Measurements from ENCODE around the gene TRIL.

The TRIL gene

DNA sequence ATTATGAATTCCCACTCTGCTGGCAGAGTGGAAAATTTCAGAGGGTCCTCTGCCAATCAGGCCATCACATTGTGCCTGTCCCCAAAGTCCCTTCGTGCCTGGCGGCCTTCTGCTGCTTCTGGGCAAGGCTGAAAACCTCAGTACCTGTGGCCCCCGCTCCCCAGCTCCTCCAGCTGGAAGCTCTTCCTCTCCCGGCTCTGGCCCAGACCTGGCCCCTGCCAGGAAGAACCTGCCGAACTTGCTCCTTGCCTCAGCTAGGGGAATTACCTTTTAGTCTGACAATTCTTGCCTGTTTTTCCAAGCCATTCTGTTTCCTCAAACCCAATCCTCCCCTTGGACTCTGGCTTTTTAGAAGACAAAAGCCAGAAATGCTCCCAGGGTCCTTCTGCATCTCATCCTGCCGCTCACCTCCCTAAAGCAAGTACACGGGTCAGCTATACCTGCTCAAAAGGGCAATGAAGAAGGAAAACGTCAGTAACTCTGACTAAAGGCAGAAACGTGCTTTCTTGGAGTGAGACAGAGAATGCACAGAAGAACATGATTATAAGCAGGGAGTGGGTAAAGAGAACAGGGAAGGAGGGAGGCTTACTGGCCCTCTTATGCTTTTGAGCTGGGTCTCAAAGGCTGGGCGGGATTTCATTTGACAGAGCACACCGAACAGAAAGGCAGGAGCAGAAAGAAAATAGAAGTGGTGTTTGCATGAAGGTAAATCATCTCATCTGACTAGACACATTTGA, 28.1 kb upstream of the TRIL start:
- H3K27ac ChIP-seq = peak overlapping the region in 19 of 21 experiments; percentile 1 to 82 (median 58)
- peak overlapping the region in 1 of 7 experiments; percentile 0 for H3K4me3 ChIP-seq

DNA sequence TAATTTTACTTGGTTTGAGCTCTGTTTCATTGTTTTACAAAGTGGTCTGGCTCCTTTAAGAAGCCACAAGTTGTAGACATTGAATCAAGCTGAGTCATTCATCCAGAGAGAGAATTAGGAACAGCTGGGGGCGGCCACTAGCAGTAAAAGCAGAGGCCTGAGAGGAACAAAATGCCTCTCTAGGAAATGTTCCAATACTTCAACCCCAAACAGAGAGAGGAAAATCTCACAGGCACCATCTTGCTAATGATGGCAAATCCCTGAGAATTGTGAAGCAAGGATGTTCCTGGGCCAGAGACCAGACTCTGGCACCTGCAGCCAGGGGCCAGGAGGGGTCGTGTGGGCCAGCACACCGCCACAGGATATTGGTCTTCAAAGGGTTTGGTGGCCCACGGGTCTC, 26.5 kb upstream of the TRIL start:
- H3K4me3 ChIP-seq = no peak overlapping the region
- H3K27ac ChIP-seq = peak overlapping the region in 17 of 21 experiments; percentile 24 to 79 (median 58)

DNA sequence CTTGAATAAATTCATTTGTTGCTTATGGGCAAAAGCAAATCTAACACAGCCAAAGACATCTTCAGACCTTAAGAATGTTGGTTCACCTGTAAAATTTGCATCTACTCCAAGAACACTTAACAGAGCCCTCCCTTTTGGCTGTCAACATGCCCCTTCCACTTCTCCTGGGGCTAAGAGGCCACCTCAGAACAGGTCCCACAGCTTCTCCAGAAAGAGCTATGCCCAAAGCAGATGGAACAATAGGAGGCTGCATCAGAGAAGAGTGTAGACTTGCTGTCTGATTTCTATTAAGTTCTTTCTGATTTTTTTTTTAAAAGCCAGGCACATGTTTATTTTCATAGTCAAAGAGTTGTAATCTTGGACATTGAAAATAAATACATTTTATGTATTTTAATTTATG, 26.1 kb upstream of the TRIL start:
- H3K4me3 ChIP-seq = no peak overlapping the region
- H3K27ac ChIP-seq = peak overlapping the region in 10 of 21 experiments; percentile 4 to 74 (median 54)

DNA sequence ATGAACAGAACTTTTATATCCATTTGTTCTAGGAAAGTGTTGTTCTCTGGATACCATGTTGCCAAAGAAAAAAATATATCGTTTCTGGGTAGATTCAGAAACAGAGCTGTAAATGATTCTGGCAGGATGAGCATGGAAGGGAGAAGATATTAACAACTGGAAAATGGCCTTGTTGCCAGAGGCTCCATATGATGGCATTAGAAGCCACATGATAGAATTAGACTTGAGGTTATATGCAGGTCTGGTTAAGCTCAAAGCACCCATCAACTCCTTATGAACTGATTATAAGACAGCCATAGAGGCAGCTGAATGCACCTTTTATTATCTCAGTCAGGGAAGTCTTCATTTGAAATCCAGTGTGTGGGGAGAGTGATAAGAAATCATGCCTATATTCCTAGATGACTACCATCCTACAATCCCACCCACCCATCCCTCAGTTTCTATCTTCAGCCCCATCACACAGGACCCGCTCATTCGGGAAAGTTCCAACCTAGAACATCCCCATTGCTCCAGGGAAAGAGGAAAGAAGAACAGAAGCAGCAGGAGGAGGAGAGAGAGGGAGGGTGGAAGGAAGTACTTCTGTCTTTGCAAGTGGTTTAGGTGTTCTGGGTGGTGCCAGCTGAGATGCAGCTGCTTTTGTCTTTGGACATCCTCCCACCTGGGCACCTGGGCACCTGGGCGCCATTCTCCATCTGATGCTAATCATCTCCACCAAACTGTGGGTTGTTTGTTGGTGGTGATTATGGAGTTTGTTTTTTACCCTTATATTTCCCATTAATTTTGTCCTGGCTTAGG, 25.5 kb upstream of the TRIL start:
- H3K27ac ChIP-seq = peak overlapping the region in 6 of 21 experiments; percentile 4 to 74 (median 54)
- H3K4me3 ChIP-seq = no peak overlapping the region

DNA sequence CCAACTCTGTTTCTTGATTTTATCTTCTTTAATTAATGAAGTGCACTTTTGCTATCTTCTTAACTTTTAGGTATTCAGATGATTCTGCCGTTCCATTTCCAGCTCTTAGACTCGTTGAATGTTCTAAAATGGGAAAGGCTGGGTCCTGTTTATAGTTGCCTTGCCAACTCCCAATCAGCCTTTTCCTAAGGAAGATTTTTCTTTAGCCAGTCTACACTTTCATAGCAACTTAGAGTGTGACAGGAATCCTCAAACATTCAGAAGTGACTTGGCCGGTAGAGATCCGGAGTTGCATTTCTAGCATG, 23.0 kb upstream of the TRIL start:
- Histone ChIP-seq H3K27ac (no peak overlapping the region), H3K4me3 (no peak overlapping the region)

DNA sequence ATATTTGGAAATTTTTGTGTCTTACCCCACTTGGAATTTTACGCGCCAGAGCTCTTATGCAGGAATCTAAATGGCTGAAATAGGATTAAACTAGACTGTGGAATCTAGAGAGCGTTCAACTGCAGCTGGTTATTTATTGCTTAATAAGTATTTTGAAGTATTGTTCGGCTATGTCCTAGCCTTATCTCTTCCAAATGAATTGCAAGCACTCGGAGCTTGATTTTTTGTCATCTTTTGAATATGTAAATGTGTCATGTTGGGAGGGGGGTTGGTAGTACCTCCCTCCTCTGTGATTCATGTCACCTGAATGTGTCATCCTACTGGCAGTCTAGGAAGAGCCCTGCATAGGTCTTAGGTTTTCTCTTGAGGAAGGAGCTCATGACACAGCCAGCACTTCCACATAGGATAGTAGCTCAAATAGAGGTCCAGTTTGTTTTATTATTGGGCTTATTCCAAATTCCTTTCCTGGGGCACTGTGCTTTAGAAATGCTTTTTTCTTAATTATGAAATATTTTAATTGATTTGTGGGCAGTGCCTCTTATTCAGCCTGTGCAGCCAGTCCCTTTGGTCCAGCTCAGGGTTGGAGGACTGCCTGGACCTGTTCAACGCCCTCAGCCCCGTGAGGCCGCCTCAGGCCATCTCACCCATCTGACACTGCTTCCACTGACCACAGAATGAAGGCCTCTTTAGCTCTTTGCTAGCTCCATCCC, 22.5 kb upstream of the TRIL start:
- Histone ChIP-seq H3K4me3 (no peak overlapping the region), H3K27ac (no peak overlapping the region)

DNA sequence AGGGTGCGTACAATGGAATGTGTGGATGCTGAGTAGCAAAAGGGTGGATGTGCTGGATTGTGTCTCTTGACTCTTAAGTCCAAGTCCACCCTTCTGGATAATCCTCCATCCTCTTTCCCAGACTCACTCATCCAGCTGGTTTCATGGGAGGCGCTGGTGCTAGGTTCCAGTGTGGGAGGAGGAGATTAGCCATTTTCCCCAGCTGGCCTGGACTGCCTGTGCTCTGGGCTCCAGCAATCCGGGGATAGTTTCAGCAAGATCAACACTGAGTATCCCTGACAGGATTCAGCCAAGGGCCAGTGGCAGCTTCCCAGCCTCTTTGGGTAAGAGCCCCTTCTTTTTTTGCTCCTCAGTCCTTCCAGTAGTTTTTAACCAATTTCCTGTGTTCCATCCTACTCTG, 21.6 kb upstream of the TRIL start:
- Histone ChIP-seq H3K27ac (no peak overlapping the region), H3K4me3 (no peak overlapping the region)

DNA sequence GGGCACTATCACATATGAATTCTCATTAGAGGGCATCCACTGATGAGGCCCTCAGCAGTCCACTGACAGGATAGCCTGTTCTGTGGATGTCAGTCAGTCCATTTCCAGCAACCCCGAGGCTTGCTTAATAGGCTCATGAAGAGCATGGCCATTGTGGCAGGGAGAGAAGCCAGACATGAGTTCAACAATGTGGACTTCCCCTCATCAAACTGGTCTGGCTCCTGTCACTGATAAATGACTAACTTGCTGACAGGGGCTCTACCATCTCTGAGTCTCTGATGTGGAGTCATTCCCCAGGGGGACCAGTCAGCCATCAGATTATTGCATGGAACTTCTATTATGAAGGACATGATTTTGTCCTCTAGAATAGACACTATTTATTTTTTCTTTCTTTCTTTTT, 19.8 kb upstream of the TRIL start:
- Histone ChIP-seq H3K4me3 (no peak overlapping the region), H3K27ac (no peak overlapping the region)

DNA sequence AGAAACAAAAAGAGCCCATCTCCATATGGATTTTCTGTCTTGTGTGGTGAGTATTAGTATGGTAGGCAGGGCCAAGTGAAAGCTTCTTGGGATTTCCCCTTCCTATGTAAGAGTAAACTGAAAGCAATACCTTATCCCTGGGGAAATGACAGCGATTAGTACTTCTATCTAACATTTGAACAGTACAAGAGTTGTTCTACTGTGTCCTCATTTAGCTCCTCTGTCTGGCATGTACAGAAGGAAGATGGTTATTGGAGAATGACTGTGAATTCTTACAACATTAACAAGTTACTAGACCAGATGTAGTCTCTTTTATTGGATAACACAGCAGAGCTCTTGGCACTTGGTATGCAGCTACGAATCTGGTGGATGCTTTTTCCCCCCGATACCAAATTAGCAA, 17.9 kb upstream of the TRIL start:
- no peak overlapping the region for H3K4me3 ChIP-seq
- no peak overlapping the region for H3K27ac ChIP-seq

DNA sequence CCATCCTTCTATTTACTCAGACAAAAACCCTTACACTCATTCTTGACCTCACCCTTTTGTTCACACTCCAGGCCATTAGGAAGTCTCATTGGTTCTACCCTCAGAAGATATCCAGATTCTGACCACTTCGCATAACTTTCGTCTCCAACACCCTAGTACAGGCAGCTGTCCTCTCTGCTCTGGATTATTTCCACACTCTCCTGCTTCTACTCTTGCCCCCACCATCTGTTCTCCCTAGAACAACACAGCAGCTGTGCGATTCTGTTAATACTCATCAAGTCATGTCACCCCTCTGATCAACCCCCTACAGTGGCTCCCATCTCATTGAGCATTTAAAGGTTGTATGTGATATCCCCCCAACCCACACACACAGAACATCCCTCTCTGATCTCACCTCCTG, 15.5 kb upstream of the TRIL start:
- Histone ChIP-seq H3K27ac (no peak overlapping the region), H3K4me3 (no peak overlapping the region)

DNA sequence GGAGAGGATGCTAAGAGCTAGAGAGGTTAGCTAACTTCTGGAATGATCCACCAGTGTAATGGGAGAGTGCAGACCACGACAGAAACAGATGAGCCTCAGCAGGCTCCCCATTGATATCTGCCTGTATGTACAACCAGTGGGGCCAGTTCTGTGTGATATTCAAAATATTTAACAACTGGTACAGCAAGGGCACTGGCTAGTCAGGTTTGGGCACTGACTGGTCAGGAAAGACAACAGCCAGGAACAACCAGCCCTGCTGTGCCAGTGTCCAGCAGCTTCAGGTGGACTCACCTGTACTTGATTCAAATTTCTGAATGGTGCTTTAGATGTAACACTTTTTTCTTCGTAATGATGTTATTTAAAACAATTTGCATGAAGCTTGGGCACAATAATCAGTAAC, 5.9 kb upstream of the TRIL start:
- no peak overlapping the region for H3K4me3 ChIP-seq
- no peak overlapping the region for H3K27ac ChIP-seq

DNA sequence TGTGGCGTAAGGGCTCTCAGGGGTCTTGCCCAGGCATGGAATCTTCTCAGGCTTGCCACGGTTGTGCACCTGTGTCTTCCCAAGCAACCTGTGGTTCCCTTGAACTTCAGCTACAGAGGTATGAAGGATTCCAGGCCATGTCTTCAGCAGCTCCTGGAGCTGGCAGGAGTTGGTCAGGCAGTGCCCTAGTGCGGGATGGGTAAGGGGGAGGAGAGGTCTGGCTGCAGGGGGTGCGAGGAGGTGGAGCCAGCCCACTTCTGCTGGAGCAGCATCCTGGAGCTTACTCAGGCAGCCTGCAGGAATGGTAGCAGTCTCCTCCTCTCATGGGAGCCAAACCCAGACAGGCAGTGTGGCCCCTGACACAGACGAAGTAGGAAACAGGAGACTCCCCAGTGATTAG, 3.8 kb upstream of the TRIL start:
- no peak overlapping the region for H3K4me3 ChIP-seq
- no peak overlapping the region for H3K27ac ChIP-seq

DNA sequence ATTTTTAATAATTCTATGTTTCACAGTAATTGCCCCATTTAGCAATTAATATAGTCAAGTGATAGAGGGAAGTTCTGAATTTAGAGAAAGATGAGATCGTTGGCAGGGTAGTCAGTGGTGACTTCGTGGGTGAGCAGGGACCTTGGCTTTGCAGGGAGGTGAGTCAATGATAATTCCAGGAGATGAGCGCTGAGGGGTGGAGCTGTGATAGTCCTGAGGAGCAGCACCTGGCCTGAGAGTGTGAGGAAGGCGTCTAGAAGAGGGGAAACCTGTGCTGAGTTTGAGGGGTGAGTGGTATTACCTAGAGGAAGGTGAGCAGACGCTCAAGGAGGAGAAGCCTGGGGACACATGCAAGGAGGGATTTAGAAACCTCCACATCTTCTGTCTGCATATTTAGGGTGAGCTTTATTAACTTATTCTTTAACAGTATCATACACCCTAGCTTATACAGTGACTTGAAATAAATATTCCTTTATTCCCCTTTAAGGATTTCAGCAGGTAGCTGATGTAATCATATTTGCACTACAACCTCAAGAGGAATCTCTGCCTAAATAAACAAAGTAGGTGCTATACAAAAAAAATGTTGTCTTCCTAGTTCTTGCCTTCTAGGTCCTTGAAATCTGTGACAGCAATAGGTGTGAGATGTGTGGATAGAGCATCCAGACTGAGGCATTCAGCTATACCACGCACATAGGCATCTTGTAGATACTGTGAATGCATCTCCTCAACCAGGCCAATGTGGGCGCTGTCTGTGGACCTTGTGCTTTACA, 2.1 kb upstream of the TRIL start:
- Histone ChIP-seq H3K4me3 (no peak overlapping the region), H3K27ac (no peak overlapping the region)

DNA sequence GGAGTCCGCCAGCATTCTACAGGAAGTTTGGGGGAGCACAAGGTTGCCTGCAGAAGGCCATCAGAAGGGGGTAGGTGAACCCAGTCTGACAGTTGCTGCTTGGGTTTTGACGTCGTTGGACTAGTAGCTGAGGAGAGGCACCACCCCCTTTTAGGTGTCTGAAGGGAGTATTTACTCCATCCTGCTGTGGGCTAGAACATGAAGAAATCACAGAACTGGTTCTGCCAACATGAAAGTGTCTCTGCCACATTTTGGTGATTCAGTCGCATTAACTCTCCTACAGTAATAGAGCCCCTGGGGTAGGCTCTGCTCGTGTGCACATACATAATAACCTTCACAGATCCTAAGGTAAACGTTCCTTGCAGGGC, 834 bp upstream of the TRIL start:
- H3K27ac ChIP-seq = peak overlapping the region in 17 of 21 experiments; percentile 33 to 82 (median 60)
- peak overlapping the region in 4 of 7 experiments; percentile 26 to 55 (median 40) for H3K4me3 ChIP-seq

DNA sequence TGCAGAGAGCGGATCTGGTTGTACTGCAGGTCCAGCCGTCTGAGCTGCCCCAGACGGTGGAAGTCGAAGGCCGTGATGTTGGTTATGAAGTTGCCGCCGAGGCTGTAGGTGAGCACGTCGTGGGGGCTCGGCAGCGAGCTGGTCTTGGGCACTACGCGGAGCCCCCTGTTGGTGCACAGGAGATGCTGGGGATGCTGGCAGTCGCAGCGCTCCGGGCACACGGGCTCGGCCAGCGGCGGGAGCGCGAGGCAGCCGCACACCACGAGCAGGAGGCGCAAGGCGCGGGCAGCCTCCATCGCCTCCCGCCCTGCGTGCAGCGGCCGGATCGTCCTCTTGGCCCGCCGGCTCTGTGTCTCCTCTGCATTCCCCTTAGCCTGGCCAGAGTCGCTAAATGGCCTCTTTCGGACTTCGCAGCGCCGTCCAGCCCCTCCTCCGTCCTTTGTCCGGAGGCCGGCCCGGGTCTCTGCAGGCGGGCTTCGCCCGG, 337 bp downstream of the TRIL start:
- peak overlapping the region in 14 of 21 experiments; percentile 4 to 82 (median 62) for H3K27ac ChIP-seq

DNA sequence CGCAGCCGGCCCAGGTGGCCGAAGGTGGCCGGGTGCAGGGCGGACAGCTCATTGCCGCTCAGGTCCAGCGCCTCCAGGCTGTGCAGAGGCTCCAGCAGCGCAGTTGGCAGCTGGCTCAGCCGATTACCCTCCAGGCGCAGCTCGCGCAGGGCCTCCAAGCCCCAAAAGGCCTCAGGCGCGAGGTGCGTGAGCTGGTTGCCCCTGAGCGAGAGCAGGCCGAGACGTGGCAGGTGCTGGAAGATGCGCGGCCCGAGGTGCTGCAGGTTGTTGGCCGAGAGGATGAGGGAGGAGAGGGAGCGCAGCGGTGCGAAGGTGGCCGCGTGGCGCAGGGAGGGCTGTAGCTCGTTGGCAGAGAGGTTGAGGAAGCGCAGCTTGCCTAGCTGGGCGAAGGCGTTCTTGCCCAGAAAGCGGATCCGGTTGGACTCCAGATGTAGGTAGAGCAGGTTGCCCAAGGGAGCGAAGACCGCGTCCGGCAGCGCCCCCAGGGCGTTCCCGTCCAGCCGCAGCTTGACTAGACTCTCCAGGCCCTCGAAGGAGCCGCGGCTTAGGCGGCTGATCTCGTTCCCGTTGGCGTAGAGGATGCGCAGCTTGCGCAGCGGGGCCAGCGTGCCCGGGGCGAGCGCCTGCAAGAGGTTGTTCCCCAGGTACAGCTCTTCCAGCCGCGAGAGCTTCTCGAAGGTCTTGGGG, 923 bp downstream of the TRIL start:
- H3K27ac ChIP-seq = peak overlapping the region in 9 of 21 experiments; percentile 10 to 82 (median 56)
- H3K4me3 ChIP-seq = peak overlapping the region; percentile 24 to 55 (median 42)

More for the DNA sequence above, 337 bp downstream of the TRIL start:
- H3K4me3 ChIP-seq = peak overlapping the region; percentile 24 to 55 (median 42)

DNA sequence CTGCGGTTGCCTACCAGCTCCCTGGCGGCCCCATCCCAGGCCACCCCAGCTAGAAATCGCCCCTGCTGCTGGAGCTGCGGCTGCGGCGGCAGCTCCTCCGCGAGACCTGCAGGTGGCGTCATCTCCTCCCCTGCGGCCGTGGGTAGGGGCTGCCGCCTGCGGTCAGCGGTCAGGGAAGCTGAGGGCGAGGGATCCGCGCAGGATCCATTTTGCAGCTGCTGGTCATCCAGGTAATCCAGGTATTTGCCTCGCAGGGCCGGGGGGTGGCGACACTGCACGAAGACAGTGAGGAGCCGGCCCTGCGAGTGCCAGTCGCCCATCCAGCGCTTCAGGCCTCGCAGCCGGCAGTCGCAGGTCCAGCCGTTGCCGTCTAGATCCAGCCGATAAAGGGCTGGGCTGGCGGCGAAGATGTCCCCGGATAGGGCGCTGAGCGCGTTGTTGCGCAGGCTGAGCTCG, 1.5 kb downstream of the TRIL start:
- Histone ChIP-seq H3K4me3 (peak overlapping the region; percentile 23 to 55 (median 42)), H3K27ac (peak overlapping the region in 7 of 21 experiments; percentile 4 to 72 (median 56))

DNA sequence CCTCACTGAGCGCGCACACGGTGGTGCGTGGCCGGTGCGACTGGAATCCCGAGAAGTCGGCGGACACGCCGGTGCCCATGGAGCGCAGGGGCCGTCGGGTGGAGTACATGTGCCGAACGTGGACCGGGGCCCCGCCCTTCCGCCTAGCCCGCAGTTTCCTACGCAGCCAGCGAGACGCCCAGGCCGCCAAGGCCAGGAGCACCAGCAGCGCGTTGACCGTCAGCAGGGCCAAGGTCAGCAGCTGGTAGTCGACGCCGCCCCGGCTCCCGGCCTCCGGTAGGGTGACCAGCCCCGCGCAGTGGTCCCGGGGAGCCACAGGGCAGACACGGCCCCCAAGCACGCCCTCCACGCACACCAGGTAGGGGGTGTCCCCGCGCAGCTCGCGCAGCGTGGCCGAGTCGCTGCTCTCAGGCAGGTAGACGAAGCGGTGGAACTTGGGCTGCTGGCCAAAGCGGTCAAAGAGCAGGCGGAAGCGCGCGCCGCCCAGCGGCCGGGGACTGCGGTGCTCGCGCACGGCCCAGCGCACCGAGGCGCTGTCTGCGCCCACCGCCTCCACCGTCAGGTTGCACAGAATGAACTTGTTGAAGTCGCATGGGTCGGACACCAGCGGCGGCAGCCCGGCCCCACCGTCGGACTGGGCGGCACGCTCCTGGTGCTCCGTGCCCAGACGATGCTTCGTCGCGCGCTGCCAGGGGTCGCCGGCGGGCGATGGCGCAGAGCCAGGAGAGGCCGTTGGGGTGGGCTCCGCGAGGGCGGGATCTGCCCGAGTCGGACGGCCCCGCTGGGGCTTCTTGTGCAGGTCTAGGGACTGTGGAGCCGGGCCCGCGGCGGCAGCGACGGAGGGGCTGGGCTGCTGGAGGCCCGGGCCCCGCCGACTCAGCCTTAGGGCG, 2.2 kb downstream of the TRIL start:
- Histone ChIP-seq H3K27ac (peak overlapping the region in 7 of 21 experiments; percentile 4 to 72 (median 56)), H3K4me3 (peak overlapping the region; percentile 23 to 55 (median 42))
